HUDEP-2 (cell line): Measurements from ENCODE around the gene ZDHHC7.

ENCODE experiments used
- DNase-seq, 76 experiments: peaks; one replicate each; lab custom pipeline; 2025; ENCODE audit not compliant: unreplicated experiment in 76 of 76; lab: John Stamatoyannopoulos, UW

The ZDHHC7 gene

DNA sequence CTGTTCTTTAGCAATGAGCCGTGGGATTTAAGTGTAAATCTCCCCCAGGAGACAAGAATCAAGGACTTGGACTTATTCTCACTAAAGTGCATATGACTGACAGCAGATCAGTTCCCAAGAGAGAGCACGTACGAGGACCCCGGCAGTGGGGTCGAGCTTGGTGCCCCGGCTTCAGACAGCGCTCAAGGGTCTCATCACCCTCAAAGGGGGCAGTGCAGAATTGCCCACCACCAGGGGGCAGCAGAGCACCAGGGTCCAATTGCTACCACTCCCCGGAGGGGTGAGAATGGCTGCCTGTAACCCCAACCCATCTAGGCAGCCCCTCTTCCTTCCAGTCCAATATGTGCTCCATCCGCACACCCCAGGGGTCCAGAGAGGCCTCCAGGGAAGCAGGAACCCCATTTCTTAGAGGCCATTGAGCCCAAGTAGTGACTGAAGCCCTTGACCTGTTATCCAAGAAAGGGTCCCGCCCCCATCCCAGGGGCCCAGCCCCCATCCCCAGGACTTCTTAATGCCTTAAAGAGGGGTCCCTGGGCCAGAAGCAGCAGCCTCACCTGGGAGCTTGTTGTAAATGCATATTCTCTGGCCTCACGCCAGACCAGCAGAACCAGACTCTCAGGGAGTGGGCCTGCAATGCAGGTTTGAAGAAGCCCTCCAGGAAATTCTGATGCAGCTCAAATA lies 86.1 kb downstream of the ZDHHC7 start:
- DNase-seq, result peak in 62 of 76 experiments; percentile 3 to 73 (median 41)

DNA sequence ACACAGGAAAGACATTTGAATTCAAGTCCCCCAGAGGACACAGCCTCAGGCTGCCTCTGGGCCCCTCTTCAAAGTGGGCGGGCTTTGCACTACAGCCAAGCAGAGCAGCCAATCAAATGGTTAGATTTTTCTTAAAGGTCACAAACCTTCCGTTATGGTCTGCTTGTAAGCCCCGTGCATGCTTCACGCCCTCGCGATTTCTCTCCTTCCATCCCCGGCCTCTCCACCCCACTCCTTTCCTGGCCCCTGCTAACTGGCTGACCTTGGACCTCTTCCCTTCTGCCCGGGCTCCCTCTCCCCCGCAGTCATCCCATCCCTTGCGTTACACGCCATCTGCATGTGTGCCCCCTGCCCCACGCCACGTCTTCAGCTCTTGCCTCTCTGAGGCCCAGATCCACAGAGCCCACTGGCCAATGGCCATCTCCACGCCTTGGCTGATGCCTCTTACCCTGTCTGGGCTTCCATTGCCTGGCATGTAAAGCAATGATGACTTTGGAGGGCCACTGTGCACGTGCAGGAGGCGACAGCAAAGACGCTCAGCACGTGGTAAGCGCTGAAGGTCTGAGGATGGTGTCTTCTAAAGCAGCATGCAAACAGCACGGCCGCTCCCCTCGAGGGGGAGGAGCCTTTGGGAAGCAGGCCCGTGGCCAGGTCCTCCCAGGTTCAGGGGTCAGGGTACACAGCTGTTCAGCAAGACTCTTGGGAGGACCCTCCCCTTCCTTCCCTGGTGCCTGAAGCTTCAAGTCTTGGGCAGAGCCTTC lies 86.8 kb downstream of the ZDHHC7 start:
- DNase-seq, result no peak
